ENCODE measurements around the gene NPHP4.

DNA sequence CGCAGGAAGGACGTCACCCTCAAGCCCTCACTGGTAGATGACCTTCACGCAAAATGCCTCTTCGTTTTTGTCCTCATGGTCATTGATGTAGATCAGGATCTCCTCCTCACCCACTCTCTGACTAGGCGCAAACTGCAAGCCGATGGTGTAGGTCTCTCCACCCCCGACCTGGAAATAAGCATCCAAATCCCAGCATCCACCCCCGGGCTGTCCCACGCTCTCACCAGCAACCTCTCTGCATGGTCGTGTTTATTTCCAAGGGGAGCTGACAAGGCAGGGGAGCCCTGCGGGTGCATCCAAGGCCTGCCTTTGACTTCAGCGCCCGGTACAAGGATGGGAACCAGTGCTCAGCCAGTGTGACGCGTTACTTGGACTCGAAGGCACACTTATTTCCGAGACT lies 129.0 kb downstream of the NPHP4 start:
- TF ChIP-seq ARNTL (CRISPR knock-in tag; IDR thresholded peaks at IDR 0.05; ENCODE audit: borderline replicate concordance, low read depth) = no peak
- TF ChIP-seq ESRRG (CRISPR knock-in tag; IDR thresholded peaks at IDR 0.05) = no peak
- TF ChIP-seq, protein P1, sequence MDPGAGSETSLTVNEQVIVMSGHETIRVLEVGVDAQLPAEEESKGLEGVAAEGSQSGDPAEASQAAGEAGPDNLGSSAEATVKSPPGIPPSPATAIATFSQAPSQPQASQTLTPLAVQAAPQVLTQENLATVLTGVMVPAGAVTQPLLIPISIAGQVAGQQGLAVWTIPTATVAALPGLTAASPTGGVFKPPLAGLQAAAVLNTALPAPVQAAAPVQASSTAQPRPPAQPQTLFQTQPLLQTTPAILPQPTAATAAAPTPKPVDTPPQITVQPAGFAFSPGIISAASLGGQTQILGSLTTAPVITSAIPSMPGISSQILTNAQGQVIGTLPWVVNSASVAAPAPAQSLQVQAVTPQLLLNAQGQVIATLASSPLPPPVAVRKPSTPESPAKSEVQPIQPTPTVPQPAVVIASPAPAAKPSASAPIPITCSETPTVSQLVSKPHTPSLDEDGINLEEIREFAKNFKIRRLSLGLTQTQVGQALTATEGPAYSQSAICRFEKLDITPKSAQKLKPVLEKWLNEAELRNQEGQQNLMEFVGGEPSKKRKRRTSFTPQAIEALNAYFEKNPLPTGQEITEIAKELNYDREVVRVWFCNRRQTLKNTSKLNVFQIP (CRISPR knock-in tag; IDR thresholded peaks at IDR 0.05; ENCODE audit: borderline replicate concordance, low read depth) = no peak
- TF ChIP-seq ZNF565 (CRISPR knock-in tag; conservative IDR thresholded peaks at IDR 0.05; ENCODE audit: low read depth) = no peak
- TF ChIP-seq TSHZ2 (CRISPR knock-in tag; IDR thresholded peaks at IDR 0.05) = no peak
- no peak for TF ChIP-seq RARB (CRISPR knock-in tag; IDR thresholded peaks at IDR 0.05)
- TF ChIP-seq, protein P2, sequence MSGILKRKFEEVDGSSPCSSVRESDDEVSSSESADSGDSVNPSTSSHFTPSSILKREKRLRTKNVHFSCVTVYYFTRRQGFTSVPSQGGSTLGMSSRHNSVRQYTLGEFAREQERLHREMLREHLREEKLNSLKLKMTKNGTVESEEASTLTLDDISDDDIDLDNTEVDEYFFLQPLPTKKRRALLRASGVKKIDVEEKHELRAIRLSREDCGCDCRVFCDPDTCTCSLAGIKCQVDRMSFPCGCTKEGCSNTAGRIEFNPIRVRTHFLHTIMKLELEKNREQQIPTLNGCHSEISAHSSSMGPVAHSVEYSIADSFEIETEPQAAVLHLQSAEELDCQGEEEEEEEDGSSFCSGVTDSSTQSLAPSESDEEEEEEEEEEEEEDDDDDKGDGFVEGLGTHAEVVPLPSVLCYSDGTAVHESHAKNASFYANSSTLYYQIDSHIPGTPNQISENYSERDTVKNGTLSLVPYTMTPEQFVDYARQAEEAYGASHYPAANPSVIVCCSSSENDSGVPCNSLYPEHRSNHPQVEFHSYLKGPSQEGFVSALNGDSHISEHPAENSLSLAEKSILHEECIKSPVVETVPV (CRISPR knock-in tag; IDR thresholded peaks at IDR 0.05) = no peak
- no peak for TF ChIP-seq ISL1 (CRISPR knock-in tag; IDR thresholded peaks at IDR 0.05)
